Medulla oblongata (tissue), 1 donor: ENCODE measurements around the gene IFNA17.
"Not testable (repeated sequence)": the region's sequence is repeated elsewhere in the genome, so short reads cannot be mapped to it uniquely, and the experiment has no call there.

Experiments
- DNase-seq: peaks from one replicate; pipeline ENCODE4 v3.0.0-alpha.2; 2015; ENCODE audit errors: extremely low spot score

Gene IFNA17

GRCh38 chr9:21210782-21211181 is 17.2 kb downstream of the IFNA17 start:
- DNase-seq = not testable (repeated sequence)

DNA sequence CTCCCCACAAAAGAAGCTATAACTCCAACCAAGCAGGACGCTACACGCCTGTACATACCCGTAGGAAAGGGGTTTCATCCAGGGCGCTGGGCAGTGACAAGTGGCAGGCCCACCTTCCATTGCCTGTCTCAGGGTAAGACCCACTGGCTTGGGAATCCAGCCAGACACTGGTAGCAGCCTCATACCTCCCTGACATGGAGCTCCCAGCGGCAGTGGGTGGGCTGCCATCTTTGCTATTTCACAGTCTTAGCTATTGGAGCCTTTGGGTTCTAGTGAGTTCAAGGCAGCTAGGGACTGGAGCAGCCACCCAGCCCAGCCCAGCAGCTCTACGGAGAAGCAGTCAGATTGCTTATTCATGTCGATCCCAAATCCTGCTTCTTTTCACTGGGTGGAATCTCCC is 17.7 kb downstream of the IFNA17 start:
- no peak for DNase-seq

DNA sequence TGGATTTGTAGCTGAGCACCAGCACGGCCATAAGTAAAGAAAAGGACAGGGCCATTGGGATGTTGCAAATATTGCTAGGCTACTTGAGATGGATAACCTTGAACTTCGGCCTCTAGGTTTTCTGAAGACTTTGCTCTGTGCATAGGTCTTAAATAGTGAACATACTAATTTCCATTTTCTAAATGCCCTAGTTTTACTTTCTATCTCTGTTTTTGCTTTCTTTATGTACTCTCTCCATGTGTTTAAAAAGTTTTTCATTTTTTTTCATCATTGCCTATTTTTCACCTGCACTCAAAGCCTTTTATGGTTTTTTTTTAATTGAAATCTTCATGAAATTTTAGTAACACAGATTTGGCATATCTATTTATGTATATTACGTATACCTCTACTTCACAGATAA is 21.0 kb downstream of the IFNA17 start, which contains the start of gene IFNA10:
IFNA10 (minus strand) TSS at position 101 of the 400 bp plus-strand sequence; CDS start at position 55, 46 bp downstream.
- DNase-seq = not testable (repeated sequence)

DNA sequence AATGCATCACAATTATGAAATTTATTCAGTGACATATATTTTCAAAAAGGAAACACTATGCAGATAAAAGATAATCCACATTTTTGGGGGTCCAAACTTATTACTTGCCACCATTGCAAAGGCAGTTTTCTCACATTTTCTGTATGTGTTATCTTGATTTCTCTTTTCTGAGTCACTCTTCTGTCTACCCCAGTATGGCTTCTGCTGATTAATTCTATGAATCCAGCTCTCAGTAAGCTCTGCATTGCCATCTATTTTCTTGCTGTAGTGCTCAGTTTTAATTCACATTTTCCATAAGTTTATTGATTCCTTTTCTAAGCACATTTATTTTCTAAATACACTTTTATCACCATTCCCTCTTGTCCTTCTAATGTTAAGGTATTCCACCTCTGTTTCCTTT is 22.8 kb downstream of the IFNA17 start:
- DNase-seq = no peak

- not testable (repeated sequence) for DNase-seq
Measured at GRCh38 chr9:21202105-21202504, 25.9 kb downstream of the IFNA17 start, which contains the start of gene IFNA7. Gene IFNA7, minus strand, starts transcription at chr9:21202205. Its CDS starts 40 bp downstream, at chr9:21202165.

DNA sequence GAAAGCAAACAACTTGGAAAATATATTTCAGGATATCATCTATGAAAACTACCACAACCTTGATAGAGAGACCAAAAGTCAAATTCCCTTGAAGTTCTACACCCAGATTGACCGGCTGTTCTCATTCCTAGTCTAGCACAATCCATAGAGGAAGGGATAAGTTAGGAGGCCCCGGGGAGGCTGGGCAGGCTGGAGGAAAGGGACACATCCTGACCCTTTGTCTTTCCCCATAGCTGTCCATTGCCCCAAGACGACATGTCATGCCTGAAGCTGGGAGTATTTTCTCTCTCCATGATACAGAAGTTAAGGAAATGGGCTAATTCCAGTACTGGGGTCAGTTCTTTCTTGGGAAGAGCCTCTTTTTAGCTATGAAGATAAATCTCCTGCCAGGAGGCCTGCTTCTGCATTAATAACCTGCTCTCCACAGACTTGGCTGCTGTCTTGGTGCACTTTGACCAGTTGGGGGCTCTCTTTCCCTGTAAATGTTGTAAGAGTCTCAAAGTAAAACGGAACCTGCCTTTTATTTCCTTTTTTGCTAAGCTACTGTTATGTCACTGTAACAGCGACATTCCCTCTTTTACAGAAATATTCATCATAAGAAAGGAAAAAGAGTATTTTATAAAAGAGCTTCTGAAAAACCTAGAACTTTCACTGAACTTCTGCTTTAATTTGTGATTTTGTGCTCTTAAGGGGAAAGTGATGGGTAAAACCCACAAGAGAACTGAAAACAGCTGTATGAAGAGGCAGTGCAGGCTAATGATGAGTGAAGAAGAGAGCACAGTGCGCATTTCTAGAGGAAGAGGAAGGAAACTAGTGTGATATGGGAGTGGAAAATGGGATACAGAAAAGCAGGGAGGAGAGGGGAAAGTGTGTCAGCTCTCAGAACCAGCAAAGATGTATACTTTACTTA is 32.9 kb downstream of the IFNA17 start:
- peak; percentile 43 for DNase-seq

- DNase-seq = not testable (repeated sequence)
Measured at GRCh38 chr9:21187487-21187886, 40.5 kb downstream of the IFNA17 start, which contains the start of gene IFNA4. Gene IFNA4, minus strand, starts transcription at chr9:21187587. Its CDS starts 56 bp downstream, at chr9:21187531.

GRCh38 chr9:21182810-21183736 is 44.9 kb downstream of the IFNA17 start:
- peak; percentile 55 for DNase-seq
